OCI-LY1 (cell line): Measurements from ENCODE around the gene ZNF619.

Experiments used
- H2AFZ ChIP-seq: fragments of 200-600 bp; sonication (generic), shearing (Covaris generic); 2 replicates; pipeline ENCODE4 v1.6.0; 2014; ENCODE audit warnings: antibody characterized with exemption, mild to moderate bottlenecking, low read length
- H3F3A ChIP-seq: fragments of 200-600 bp; sonication (generic), shearing (Covaris generic); 2 replicates; pipeline ENCODE4 v1.6.0; 2014; ENCODE audit warnings: mild to moderate bottlenecking, antibody characterized with exemption, low read length, moderate library complexity; ENCODE audit not compliant: insufficient read depth
- H3K27ac ChIP-seq: fragments of 200-600 bp; sonication (generic); 2 replicates; pipeline ENCODE4 v1.5.1; 2014; ENCODE audit warnings: low read length, mixed run types, mild to moderate bottlenecking, low read depth; ENCODE audit not compliant: poor library complexity, severe bottlenecking
- H3K27me3 ChIP-seq: fragments of 200-600 bp; sonication (generic); 2 replicates; pipeline ENCODE4 v1.6.0; 2014; ENCODE audit warnings: antibody characterized with exemption, mild to moderate bottlenecking, low read length, moderate library complexity; ENCODE audit not compliant: insufficient read depth
- H3K36me3 ChIP-seq: fragments of 200-600 bp; sonication (generic); 2 replicates; pipeline ENCODE4 v1.6.1; 2014; ENCODE audit warnings: mild to moderate bottlenecking, antibody characterized with exemption, low read length, moderate library complexity, mixed read lengths; ENCODE audit not compliant: insufficient read depth
- H3K4me1 ChIP-seq: fragments of 200-600 bp; sonication (generic); 2 replicates; pipeline ENCODE4 v1.5.1; 2014; ENCODE audit warnings: mild to moderate bottlenecking, low read length, moderate library complexity; ENCODE audit not compliant: insufficient read depth, severe bottlenecking
- H3K4me2 ChIP-seq: fragments of 200-600 bp; sonication (generic), shearing (Covaris generic); 2 replicates; pipeline ENCODE4 v1.6.1; 2014; ENCODE audit warnings: low read length
- H3K4me3 ChIP-seq: fragments of 200-600 bp; sonication (generic); 2 replicates; pipeline ENCODE4 v1.5.1; 2014; ENCODE audit warnings: low read length, low read depth, mild to moderate bottlenecking, mixed read lengths; ENCODE audit not compliant: poor library complexity, severe bottlenecking
- H3K79me2 ChIP-seq: fragments of 200-600 bp; shearing (Covaris generic); 2 replicates; pipeline ENCODE4 v1.6.1; 2016; ENCODE audit warnings: mixed run types, low read length, mixed read lengths; ENCODE audit not compliant: insufficient read depth
- H3K9ac ChIP-seq: fragments of 200-600 bp; sonication (generic), shearing (Covaris generic); 2 replicates; pipeline ENCODE4 v1.6.1; 2014; ENCODE audit warnings: mild to moderate bottlenecking, low read length, mixed read lengths
- H3K9me2 ChIP-seq: fragments of 200-600 bp; sonication (generic), shearing (Covaris generic); 2 replicates; pipeline ENCODE4 v1.6.1; 2014; ENCODE audit warnings: low read depth, mild to moderate bottlenecking, low read length, mixed read lengths
- H3K9me3 ChIP-seq: fragments of 200-600 bp; shearing (Covaris generic); 2 replicates; pipeline ENCODE4 v1.6.1; 2014; ENCODE audit warnings: low read length, mixed read lengths
- H4K20me1 ChIP-seq: fragments of 200-600 bp; sonication (generic), shearing (Covaris generic); 2 replicates; pipeline ENCODE4 v1.6.0; 2016; ENCODE audit warnings: mild to moderate bottlenecking, low read length; ENCODE audit not compliant: insufficient read depth
- CTCF ChIP-seq: fragments of 200-600 bp; sonication (generic), shearing (Covaris generic); IDR thresholded peaks from 2 replicates; pipeline ENCODE4 v1.5.1; 2017; ENCODE audit warnings: mild to moderate bottlenecking, antibody characterized with exemption, low read length, moderate library complexity, mixed read lengths
- EZH2 ChIP-seq: fragments of 200-600 bp; sonication (generic), shearing (Covaris generic); IDR thresholded peaks from 2 replicates; pipeline ENCODE4 v1.8.0; 2017; ENCODE audit warnings: borderline replicate concordance, mixed run types, mild to moderate bottlenecking, antibody characterized with exemption, low read length, moderate library complexity, mixed read lengths

The ZNF619 gene

GRCh38 chr3:40518067-40518466, 41.1 kb downstream of the ZNF619 start:
- no peaks in the 10 kb centered on the region for H3K36me3 ChIP-seq
- H2AFZ ChIP-seq: no peak overlapping the region
- no peak overlapping the region for H3K4me2 ChIP-seq
- H3K79me2 ChIP-seq: no peaks in the 10 kb centered on the region
- H3K4me1 ChIP-seq: no peaks in the 10 kb centered on the region
- TF ChIP-seq CTCF (no peak), EZH2 (no peak)
- no peak overlapping the region for H3K4me3 ChIP-seq
- no peak overlapping the region for H3K9ac ChIP-seq
- no peaks in the 10 kb centered on the region for H4K20me1 ChIP-seq
- H3K27ac ChIP-seq: no peak overlapping the region
- no peaks in the 10 kb centered on the region for H3F3A ChIP-seq
- no peaks in the 10 kb centered on the region for H3K27me3 ChIP-seq
- H3K9me3 ChIP-seq: no peaks in the 10 kb centered on the region
- H3K9me2 ChIP-seq: no peaks in the 10 kb centered on the region

- Histone ChIP-seq H3K9me2 (no peaks in the 10 kb centered on the region), H3K27me3 (no peaks in the 10 kb centered on the region), H3K9ac (no peak overlapping the region), H3F3A (no peaks in the 10 kb centered on the region), H3K4me3 (no peak overlapping the region), H2AFZ (no peak overlapping the region), H3K36me3 (no peaks in the 10 kb centered on the region), H3K79me2 (no peaks in the 10 kb centered on the region), H3K4me2 (no peak overlapping the region), H3K9me3 (no peaks in the 10 kb centered on the region), H3K27ac (no peak overlapping the region), H4K20me1 (no peaks in the 10 kb centered on the region), H3K4me1 (peaks cover 2% of the 10 kb centered on the region)
- TF ChIP-seq EZH2 (no peak), CTCF (no peak)
These were observed 41.9 kb downstream of the ZNF619 start for GRCh38 chr3:40518848-40519247.

- H3K79me2 ChIP-seq: no peaks in the 10 kb centered on the region
- peaks cover 1% of the 10 kb centered on the region; the same call in 1 of the 2 replicates for H3K36me3 ChIP-seq
- no peak overlapping the region for H3K4me2 ChIP-seq
- H3K9ac ChIP-seq: no peak overlapping the region
- H3K27ac ChIP-seq: no peak overlapping the region
- peaks cover 21% of the 10 kb centered on the region for H3K4me1 ChIP-seq
- no peaks in the 10 kb centered on the region for H4K20me1 ChIP-seq
- TF ChIP-seq CTCF (no peak), EZH2 (no peak)
- H2AFZ ChIP-seq: no peak overlapping the region
- no peaks in the 10 kb centered on the region for H3K9me3 ChIP-seq
- H3K4me3 ChIP-seq: no peak overlapping the region
- no peaks in the 10 kb centered on the region for H3K27me3 ChIP-seq
- H3F3A ChIP-seq: no peaks in the 10 kb centered on the region
- no peaks in the 10 kb centered on the region for H3K9me2 ChIP-seq
These were observed 44.3 kb downstream of the ZNF619 start for GRCh38 chr3:40521254-40521653.
